Measurements from ENCODE around the gene STRA6. TPM values are rescaled to one million over a fixed set of nuclear protein-coding genes. Genes with fewer than 3 reads are reported as not detected.

STRA6 gene, protein sequence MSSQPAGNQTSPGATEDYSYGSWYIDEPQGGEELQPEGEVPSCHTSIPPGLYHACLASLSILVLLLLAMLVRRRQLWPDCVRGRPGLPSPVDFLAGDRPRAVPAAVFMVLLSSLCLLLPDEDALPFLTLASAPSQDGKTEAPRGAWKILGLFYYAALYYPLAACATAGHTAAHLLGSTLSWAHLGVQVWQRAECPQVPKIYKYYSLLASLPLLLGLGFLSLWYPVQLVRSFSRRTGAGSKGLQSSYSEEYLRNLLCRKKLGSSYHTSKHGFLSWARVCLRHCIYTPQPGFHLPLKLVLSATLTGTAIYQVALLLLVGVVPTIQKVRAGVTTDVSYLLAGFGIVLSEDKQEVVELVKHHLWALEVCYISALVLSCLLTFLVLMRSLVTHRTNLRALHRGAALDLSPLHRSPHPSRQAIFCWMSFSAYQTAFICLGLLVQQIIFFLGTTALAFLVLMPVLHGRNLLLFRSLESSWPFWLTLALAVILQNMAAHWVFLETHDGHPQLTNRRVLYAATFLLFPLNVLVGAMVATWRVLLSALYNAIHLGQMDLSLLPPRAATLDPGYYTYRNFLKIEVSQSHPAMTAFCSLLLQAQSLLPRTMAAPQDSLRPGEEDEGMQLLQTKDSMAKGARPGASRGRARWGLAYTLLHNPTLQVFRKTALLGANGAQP
- total RNA-seq = 1 to 10 TPM in 2 of 4 donors, under 1 TPM in 1, not detected in 1; 0.76 to 2.2 (median 1.5) TPM

DNA sequence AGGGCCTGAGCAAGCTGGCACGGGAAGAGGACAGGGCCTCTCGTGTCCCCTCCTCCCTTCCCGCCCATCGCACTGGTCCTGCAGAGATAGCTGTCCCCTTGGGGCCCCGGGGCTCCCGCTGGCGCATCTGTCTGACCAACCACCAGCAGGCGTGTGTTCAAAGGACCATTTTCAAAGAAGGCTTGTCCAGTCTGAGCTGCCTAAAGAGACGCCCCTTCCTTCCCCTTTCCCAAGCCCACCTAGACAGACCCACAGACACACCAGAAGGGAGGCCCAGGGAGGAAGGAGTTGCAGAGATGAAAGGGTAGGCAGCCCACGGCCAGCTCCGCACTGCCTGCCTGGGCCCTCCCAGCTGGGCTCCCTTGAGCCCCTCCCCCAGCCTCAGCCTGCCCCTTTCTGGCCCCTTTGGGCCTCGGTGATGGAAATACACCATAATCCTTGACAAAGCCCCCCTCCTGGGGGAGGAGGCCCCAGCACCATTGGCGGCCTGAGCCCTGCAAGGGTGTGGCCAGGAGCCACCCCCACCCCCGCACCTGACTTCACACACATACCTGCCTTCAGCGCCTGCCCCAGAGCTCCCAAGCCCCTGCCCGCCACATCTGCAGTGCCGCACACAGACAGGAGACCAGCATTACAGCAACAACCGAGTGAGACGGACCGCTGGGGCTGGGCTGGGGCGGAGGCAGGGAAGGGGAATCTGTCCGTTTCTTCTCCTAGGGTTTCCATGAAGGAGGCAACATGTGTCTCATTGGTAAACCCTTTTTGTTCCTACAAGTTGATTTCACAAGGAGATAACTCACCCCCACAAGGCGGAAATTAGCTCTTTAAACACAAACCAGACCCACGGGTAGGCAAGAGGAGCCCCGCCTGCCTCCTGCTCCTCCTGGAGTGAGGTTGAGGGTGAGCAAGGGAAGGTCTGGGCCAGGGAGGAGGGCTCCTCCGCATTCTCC, at the start of gene STRA6:
Gene STRA6, minus strand, starts transcription at position 336 of the 950 bp plus-strand sequence. CDS start 520 bp downstream, outside the sequence.
- peak within 1 kb of the TSS in 3 of 4 donors; percentile 16 to 58 (median 36) for H3K27ac ChIP-seq
- H3K4me3 ChIP-seq = no peak within 1 kb of the TSS
- H3K36me3 ChIP-seq = no peaks in the 10 kb centered on the region
- DNase-seq = no peak
- intact Hi-C loops (cut with DNase I) = no loop called here
- H3K27me3 ChIP-seq = peaks cover 0 to 11% (median 0%) of the 10 kb centered on the region in 4 donors
- TF ChIP-seq, protein P1, sequence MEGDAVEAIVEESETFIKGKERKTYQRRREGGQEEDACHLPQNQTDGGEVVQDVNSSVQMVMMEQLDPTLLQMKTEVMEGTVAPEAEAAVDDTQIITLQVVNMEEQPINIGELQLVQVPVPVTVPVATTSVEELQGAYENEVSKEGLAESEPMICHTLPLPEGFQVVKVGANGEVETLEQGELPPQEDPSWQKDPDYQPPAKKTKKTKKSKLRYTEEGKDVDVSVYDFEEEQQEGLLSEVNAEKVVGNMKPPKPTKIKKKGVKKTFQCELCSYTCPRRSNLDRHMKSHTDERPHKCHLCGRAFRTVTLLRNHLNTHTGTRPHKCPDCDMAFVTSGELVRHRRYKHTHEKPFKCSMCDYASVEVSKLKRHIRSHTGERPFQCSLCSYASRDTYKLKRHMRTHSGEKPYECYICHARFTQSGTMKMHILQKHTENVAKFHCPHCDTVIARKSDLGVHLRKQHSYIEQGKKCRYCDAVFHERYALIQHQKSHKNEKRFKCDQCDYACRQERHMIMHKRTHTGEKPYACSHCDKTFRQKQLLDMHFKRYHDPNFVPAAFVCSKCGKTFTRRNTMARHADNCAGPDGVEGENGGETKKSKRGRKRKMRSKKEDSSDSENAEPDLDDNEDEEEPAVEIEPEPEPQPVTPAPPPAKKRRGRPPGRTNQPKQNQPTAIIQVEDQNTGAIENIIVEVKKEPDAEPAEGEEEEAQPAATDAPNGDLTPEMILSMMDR (IDR thresholded peaks at IDR 0.05) = no peak
- TF ChIP-seq POLR2A (IDR thresholded peaks at IDR 0.05) = no peak
- WGBS, 2 donors = 51 to 59% methylated on average over 7 to 15 of the region's 26 CpGs
- peaks cover 5 to 80% (median 41%) of the 10 kb centered on the region in 3 donors for H3K4me1 ChIP-seq
- H3K9me3 ChIP-seq = no peaks in the 10 kb centered on the region

DNA sequence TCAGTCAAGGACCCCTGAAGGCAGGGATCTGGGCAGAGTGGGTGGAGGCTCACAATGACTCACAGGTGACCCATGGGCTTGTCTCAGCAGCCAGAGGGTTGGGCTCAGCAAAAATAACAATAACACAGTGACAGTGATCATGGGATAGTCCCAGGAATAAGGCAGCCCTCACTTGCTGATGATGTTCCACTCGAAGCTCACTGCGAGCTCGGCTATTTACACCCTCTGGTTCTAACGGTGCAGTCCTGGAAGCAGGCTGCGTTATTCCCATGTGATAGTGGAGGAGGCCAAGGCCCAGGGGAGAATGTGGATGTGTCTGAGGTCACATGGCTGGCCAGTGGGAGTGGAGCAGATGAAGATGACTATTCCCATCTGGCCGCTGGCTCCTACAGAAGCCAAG, 49.7 kb upstream of the STRA6 start:
- DNase-seq = no peak
- 67 to 68% methylated on average over 4 to 6 of the region's 6 CpGs for WGBS, 2 donors
- intact Hi-C loops (cut with DNase I) = no loop called here

DNA sequence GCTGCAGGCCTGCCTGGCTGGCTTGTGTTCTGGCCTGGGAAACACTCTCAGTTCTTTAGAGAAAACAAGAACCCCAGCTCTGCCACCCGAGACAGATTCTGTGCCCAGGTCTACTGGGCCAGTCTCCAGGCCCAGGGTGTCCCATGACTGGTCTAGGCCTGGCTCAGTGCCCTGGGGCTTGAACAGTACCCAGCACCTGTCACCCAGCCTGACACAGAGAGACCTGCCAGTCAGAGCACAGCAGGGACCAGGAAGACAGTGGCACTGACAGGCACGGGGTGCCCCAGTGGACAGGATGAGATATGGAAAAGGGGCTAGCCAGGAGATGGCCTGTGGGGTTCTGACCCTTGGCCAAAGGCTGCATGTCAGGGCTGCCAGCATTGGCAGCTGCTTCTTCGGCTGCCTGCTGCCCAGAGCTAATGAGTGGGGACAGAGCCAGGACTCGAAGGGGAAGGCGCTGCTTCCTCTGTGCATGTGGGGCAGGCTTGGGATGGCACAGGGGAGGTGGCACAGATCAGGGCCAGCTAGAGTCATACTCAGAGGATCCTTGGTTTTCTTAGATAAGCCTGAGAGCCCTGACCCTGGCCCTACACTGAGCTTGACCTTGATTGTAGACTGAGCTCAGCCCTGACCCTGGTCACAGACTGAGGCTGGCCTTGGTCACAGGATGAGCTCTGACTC, 48.7 kb upstream of the STRA6 start:
- DNase-seq = no peak
- WGBS, 2 donors = 50 to 80% methylated on average over 3 of the region's 5 CpGs
- intact Hi-C loops (cut with DNase I) = no loop called here
- Histone ChIP-seq H3K27ac (no peak overlapping the region), H3K9me3 (no peaks in the 10 kb centered on the region), H3K4me3 (no peak overlapping the region), H3K36me3 (no peaks in the 10 kb centered on the region), H3K27me3 (peaks cover 0 to 40% (median 0%) of the 10 kb centered on the region in 4 donors), H3K4me1 (peaks cover 0 to 14% (median 0%) of the 10 kb centered on the region in 3 donors)
- TF ChIP-seq, protein P1 (IDR thresholded peaks at IDR 0.05) = no peak
- TF ChIP-seq POLR2A (IDR thresholded peaks at IDR 0.05) = no peak

More for the DNA sequence above, 49.7 kb upstream of the STRA6 start:
- H3K36me3 ChIP-seq = no peaks in the 10 kb centered on the region
- no peak for TF ChIP-seq POLR2A (IDR thresholded peaks at IDR 0.05)
- TF ChIP-seq, protein P1 (IDR thresholded peaks at IDR 0.05) = no peak
- H3K27ac ChIP-seq = no peak overlapping the region
- no peak overlapping the region for H3K4me3 ChIP-seq
- H3K27me3 ChIP-seq = peaks cover 0 to 42% (median 0%) of the 10 kb centered on the region in 4 donors
- no peaks in the 10 kb centered on the region for H3K9me3 ChIP-seq
- H3K4me1 ChIP-seq = peaks cover 0 to 14% (median 0%) of the 10 kb centered on the region in 3 donors

DNA sequence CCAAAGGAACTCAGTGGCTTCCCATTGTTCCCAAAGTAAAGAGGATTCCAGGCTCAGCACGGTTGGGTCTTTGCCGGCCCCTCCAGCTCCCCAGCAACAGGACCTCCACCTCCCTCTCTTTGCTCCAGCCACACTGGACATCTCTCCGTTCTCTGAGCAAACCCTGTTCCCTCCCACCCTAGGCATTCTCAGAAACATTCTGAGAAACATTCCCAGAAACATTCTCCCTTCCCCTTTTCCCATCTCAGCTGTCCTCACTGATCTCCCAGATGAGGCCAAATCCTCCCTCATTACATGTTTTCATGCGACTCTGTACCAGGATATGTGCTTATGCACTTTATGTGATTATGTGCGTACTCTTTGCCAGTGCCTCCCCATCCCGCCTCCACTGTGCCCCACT, 47.7 kb upstream of the STRA6 start:
- WGBS, 2 donors = 79 to 88% methylated on average over 6 of the region's 6 CpGs
- H3K27ac ChIP-seq = no peak overlapping the region
- no peaks in the 10 kb centered on the region for H3K36me3 ChIP-seq

More for the DNA sequence above, 47.7 kb upstream of the STRA6 start:
- peaks cover 4 to 20% (median 5%) of the 10 kb centered on the region in 3 donors for H3K4me1 ChIP-seq
- TF ChIP-seq, protein P1 (IDR thresholded peaks at IDR 0.05) = no peak
- no peak for TF ChIP-seq POLR2A (IDR thresholded peaks at IDR 0.05)
- H3K27me3 ChIP-seq = peaks cover 0 to 40% (median 3%) of the 10 kb centered on the region in 4 donors
- H3K4me3 ChIP-seq = no peak overlapping the region
- intact Hi-C loops (cut with DNase I) = no loop called here
- DNase-seq = no peak
- H3K9me3 ChIP-seq = no peaks in the 10 kb centered on the region

All from esophagus squamous epithelium (tissue), 5 donors.